Peyer's patch (tissue), 4 donors: ENCODE results near the gene PAIP2B. TPM values are rescaled to one million over a fixed set of nuclear protein-coding genes. Genes with fewer than 3 reads are reported as not detected.

ENCODE experiments used
- DNase-seq, 3 donors: peaks; one replicate each; pipeline ENCODE4 v3.0.0-alpha.2; 2017 to 2019
- H3K27ac ChIP-seq, 4 donors: fragments of 200-600 bp; sonication (generic); one replicate each; pipeline ENCODE4 v1.5.1; 2016 to 2019
- H3K27me3 ChIP-seq, 2 donors: fragments of 200-600 bp; sonication (generic); one replicate each; pipeline ENCODE4 v1.5.1; 2019
- H3K36me3 ChIP-seq, 3 donors: fragments of 200-600 bp; sonication (generic); one replicate each; pipeline ENCODE4 v1.5.1; 2016 to 2019
- H3K4me1 ChIP-seq, 4 donors: fragments of 200-600 bp; sonication (generic); one replicate each; pipeline ENCODE4 v1.5.1; 2016 to 2019
- H3K4me3 ChIP-seq, 4 donors: fragments of 200-600 bp; sonication (generic); 1 replicate in 3 of 4; 2 replicates in 1 of 4; pipeline ENCODE4 v1.5.1; 2016 to 2019; ENCODE audit warnings: mild to moderate bottlenecking in 1 of 4
- H3K9me3 ChIP-seq, 4 donors: fragments of 200-600 bp; sonication (generic); one replicate each; pipeline ENCODE4 v1.5.1; 2016 to 2019; ENCODE audit warnings: mild to moderate bottlenecking in 1 of 4
- CTCF ChIP-seq, 6 experiments: fragments of 450-650 bp in 4 of 6; fragments of 200-600 bp in 2 of 6; sonication (generic) in 1 of 6; IDR thresholded peaks; one replicate each; pipeline ENCODE4 v1.5.1; 2017 to 2019; ENCODE audit warnings: antibody characterized with exemption in 6 of 6, mild to moderate bottlenecking in 3 of 6, moderate library complexity in 1 of 6
- POLR2A ChIP-seq, 2 donors: fragments of 450-650 bp; IDR thresholded peaks; one replicate each; pipeline ENCODE4 v1.5.1; 2017; ENCODE audit warnings: antibody characterized with exemption in 2 of 2, mild to moderate bottlenecking in 2 of 2, moderate library complexity in 2 of 2
- total RNA-seq, 4 donors: library from RNA; depleted of rRNA; stranded (reverse); fragments of >200 nt; gene quantifications; one replicate each; pipeline ENCODE4 v1.1.0, GENCODE V29; 2016

The PAIP2B gene
- total RNA-seq, 4 donors from 2014 or later = 1.9 to 10.7 (median 2.2) TPM

GRCh38 chr2:71216501-71216900 lies 10.4 kb downstream of the PAIP2B start:
- Histone ChIP-seq H3K4me3 (no peak overlapping the region), H3K27ac (no peak overlapping the region), H3K9me3 (no peaks in the 10 kb centered on the region), H3K27me3 (no peaks in the 10 kb centered on the region), H3K36me3 (no peaks in the 10 kb centered on the region), H3K4me1 (no peaks in the 10 kb centered on the region)
- no peak for TF ChIP-seq POLR2A (IDR thresholded peaks at IDR 0.05)
- no peak for TF ChIP-seq CTCF (IDR thresholded peaks at IDR 0.05)
- no peak for DNase-seq

- no peak for DNase-seq
- Histone ChIP-seq H3K9me3 (no peaks in the 10 kb centered on the region), H3K27me3 (no peaks in the 10 kb centered on the region), H3K4me1 (no peaks in the 10 kb centered on the region), H3K27ac (no peak overlapping the region), H3K36me3 (no peaks in the 10 kb centered on the region), H3K4me3 (no peak overlapping the region)
- no peak for TF ChIP-seq POLR2A (IDR thresholded peaks at IDR 0.05)
- TF ChIP-seq CTCF (IDR thresholded peaks at IDR 0.05) = no peak
Measured at GRCh38 chr2:71215447-71215846, 11.5 kb downstream of the PAIP2B start.

- Histone ChIP-seq H3K27ac (no peak overlapping the region), H3K4me1 (no peaks in the 10 kb centered on the region), H3K27me3 (no peaks in the 10 kb centered on the region), H3K9me3 (no peaks in the 10 kb centered on the region), H3K36me3 (no peaks in the 10 kb centered on the region), H3K4me3 (no peak overlapping the region)
- DNase-seq = no peak
- no peak for TF ChIP-seq CTCF (IDR thresholded peaks at IDR 0.05)
Measured at GRCh38 chr2:71212336-71212735, 14.6 kb downstream of the PAIP2B start.

GRCh38 chr2:71210292-71210691 lies 16.6 kb downstream of the PAIP2B start:
- no peaks in the 10 kb centered on the region for H3K36me3 ChIP-seq
- DNase-seq = no peak
- no peaks in the 10 kb centered on the region for H3K4me1 ChIP-seq
- no peaks in the 10 kb centered on the region for H3K9me3 ChIP-seq
- TF ChIP-seq CTCF (IDR thresholded peaks at IDR 0.05) = no peak
- H3K27me3 ChIP-seq = no peaks in the 10 kb centered on the region
- H3K4me3 ChIP-seq = no peak overlapping the region
- H3K27ac ChIP-seq = no peak overlapping the region

- Histone ChIP-seq H3K4me3 (no peak overlapping the region), H3K27ac (no peak overlapping the region), H3K4me1 (no peaks in the 10 kb centered on the region), H3K27me3 (no peaks in the 10 kb centered on the region), H3K36me3 (no peaks in the 10 kb centered on the region), H3K9me3 (no peaks in the 10 kb centered on the region)
- TF ChIP-seq POLR2A (IDR thresholded peaks at IDR 0.05) (no peak), CTCF (IDR thresholded peaks at IDR 0.05) (no peak)
- no peak for DNase-seq
Measured at GRCh38 chr2:71208756-71209155, 18.1 kb downstream of the PAIP2B start.

- H3K27me3 ChIP-seq = no peaks in the 10 kb centered on the region
- no peak overlapping the region for H3K4me3 ChIP-seq
- DNase-seq = no peak
- TF ChIP-seq CTCF (IDR thresholded peaks at IDR 0.05) (no peak), POLR2A (IDR thresholded peaks at IDR 0.05) (no peak)
- no peaks in the 10 kb centered on the region for H3K9me3 ChIP-seq
- no peaks in the 10 kb centered on the region for H3K4me1 ChIP-seq
- H3K27ac ChIP-seq = no peak overlapping the region
- no peaks in the 10 kb centered on the region for H3K36me3 ChIP-seq
Measured at GRCh38 chr2:71207601-71208000, 19.3 kb downstream of the PAIP2B start.
